ENCODE measurements around the gene GARS1. TPM values are rescaled to one million over a fixed set of nuclear protein-coding genes. Genes with fewer than 3 reads are reported as not detected.

GARS1 gene
- total RNA-seq, 2 experiments from 2014 or later: 338 to 354 TPM

DNA sequence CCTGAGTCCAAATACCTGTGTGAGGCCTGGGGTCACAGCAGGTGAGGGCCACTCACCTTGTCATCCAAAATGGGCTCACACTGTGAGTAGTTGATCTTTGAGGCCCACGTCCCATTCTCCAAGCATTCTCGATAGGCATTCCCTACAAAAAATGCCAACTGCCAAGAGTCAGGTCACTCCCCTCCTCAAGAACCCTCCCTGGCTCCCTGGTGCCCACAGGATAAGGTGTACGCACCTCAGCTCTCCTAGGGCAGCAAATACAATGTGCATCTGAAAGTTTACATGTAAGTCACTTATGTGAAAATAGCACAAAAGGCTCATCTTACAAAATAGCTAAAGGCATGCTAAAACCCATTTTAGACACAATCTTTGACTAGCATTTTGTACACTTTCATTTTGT lies 72.5 kb downstream of the GARS1 start:
- POLR2A ChIA-PET: no interaction called here
- Mint-ChIP-seq H3K9me3 (no peaks in the 10 kb centered on the region), H3K27ac (no peak overlapping the region), H3K4me1 (ENCODE audit: low read depth) (no peaks in the 10 kb centered on the region), H3K4me3 (no peak overlapping the region), H3K27me3 (no peaks in the 10 kb centered on the region), H3K36me3 (ENCODE audit: low read depth) (no peaks in the 10 kb centered on the region)
- ATAC-seq (no peak), DNase-seq (no peak)
- intact Hi-C loops (cut with micrococcal nuclease): no loop called here
- TF ChIP-seq, protein P1, sequence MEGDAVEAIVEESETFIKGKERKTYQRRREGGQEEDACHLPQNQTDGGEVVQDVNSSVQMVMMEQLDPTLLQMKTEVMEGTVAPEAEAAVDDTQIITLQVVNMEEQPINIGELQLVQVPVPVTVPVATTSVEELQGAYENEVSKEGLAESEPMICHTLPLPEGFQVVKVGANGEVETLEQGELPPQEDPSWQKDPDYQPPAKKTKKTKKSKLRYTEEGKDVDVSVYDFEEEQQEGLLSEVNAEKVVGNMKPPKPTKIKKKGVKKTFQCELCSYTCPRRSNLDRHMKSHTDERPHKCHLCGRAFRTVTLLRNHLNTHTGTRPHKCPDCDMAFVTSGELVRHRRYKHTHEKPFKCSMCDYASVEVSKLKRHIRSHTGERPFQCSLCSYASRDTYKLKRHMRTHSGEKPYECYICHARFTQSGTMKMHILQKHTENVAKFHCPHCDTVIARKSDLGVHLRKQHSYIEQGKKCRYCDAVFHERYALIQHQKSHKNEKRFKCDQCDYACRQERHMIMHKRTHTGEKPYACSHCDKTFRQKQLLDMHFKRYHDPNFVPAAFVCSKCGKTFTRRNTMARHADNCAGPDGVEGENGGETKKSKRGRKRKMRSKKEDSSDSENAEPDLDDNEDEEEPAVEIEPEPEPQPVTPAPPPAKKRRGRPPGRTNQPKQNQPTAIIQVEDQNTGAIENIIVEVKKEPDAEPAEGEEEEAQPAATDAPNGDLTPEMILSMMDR (IDR thresholded peaks at IDR 0.05): no peak
- CTCF ChIA-PET: interaction anchor here (2.1 kb wide), 1 partner anchor 73 kb away, joined by 5 read pairs; no protein-coding TSS in a partner anchor

DNA sequence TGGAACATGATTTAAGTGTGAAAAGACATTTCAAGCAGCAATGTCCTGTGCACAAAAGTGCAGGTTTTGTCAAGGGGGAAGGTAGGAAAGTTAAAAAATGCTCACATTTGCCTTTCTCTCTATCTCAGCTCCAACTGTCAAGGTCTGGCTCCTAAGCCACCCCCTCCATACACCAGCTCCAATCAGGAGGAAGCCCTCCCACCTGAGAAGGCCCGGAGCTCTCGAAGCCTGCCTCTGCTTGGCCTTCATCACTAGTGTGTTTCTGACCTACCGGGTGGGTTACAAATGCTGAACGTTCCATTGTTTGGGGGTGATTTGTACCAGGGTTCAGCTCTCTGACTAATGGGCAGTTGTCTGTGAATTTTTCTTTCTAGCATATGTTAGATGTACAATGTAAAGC lies 73.4 kb downstream of the GARS1 start:
- intact Hi-C loops (cut with micrococcal nuclease): no loop called here
- ATAC-seq (no peak), DNase-seq (no peak)
- ChIA-PET CTCF (interaction anchor here (0.8 to 1.0 kb wide), 2 partner anchors 12 to 72 kb away, joined by 4 to 6 read pairs; no protein-coding TSS in a partner anchor), POLR2A (no interaction called here)
- H3K27me3 Mint-ChIP-seq: no peaks in the 10 kb centered on the region
- H3K4me1 Mint-ChIP-seq (ENCODE audit: low read depth): no peaks in the 10 kb centered on the region
- H3K9me3 Mint-ChIP-seq: no peaks in the 10 kb centered on the region
- no peak overlapping the region for H3K4me3 Mint-ChIP-seq
- H3K27ac Mint-ChIP-seq: no peak overlapping the region
- H3K36me3 Mint-ChIP-seq (ENCODE audit: low read depth): no peaks in the 10 kb centered on the region
- TF ChIP-seq, protein P1 (IDR thresholded peaks at IDR 0.05): no peak

DNA sequence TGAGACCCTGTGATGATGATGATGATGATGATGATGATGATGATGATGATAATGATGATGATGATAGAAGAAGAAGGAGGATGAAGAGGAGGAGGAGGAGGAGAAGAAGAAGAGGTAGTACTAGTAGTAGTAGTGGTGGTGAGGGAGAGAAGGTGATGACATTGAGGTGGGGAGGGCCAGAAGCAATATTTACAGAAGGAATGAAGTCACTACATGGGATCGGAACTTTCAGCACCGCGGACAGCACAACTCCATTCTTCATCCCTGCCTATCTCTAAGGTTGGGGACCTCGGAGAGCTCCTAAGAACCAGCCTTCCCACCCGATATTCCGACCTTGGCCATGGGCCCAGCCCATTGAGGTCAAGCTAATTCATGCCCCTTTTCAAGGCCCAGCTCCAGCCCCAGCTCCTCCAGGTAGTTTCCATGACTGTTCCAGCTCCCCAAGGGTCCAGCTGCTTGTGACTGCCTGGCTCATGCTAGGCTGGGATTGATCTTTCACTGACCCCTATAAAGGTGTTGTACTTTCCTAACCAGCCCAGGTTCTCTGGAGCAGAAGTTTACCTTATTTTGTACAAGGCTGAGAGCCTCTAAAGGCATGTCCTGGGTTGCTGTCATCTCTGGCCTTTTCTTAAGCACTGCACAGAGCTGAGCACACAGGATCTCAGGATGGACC lies 77.3 kb downstream of the GARS1 start:
- ChIA-PET CTCF (interaction anchor here (1.2 kb wide), 1 partner anchor 66 kb away, joined by 6 read pairs; no protein-coding TSS in a partner anchor), POLR2A (interaction anchor here (0.9 kb wide), 1 partner anchor 8 kb away, joined by 4 read pairs; no protein-coding TSS in a partner anchor)
- H3K27ac Mint-ChIP-seq: no peak overlapping the region
- no peaks in the 10 kb centered on the region for H3K4me1 Mint-ChIP-seq (ENCODE audit: low read depth)
- H3K9me3 Mint-ChIP-seq: no peaks in the 10 kb centered on the region
- intact Hi-C loops (cut with micrococcal nuclease): no loop called here
- DNase-seq (peak; percentile 47), ATAC-seq (no peak)
- TF ChIP-seq, protein P1 (IDR thresholded peaks at IDR 0.05): no peak
- H3K4me3 Mint-ChIP-seq: no peak overlapping the region
- H3K36me3 Mint-ChIP-seq (ENCODE audit: low read depth): no peaks in the 10 kb centered on the region
- peaks cover 9% of the 10 kb centered on the region for H3K27me3 Mint-ChIP-seq

DNA sequence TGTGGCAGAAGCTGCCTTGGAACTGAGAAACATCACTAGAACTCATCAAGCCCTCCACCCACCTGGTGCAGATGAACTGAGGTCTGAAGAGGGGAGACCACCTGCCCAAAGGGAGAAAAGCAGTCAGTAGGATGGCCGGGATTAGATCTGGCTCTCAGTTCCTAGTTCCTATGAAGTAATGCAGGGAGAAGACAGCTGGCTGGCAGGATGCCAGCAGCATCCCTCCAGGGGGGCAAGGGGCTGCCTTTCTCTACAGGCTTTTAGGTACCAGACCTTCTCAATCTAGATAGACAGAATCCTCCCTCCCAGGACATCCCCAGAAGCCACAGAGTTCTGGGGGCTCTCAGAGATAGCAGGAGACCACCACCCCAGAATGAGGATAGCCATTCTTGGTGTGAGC lies 79.7 kb downstream of the GARS1 start:
- intact Hi-C loops (cut with micrococcal nuclease): no loop called here
- Mint-ChIP-seq H3K4me1 (ENCODE audit: low read depth) (no peaks in the 10 kb centered on the region), H3K9me3 (no peaks in the 10 kb centered on the region), H3K36me3 (ENCODE audit: low read depth) (no peaks in the 10 kb centered on the region), H3K4me3 (no peak overlapping the region), H3K27ac (no peak overlapping the region), H3K27me3 (peaks cover 22% of the 10 kb centered on the region)
- no peak for ATAC-seq
- ChIA-PET POLR2A (no interaction called here), CTCF (no interaction called here)
- no peak for DNase-seq
- TF ChIP-seq, protein P1 (IDR thresholded peaks at IDR 0.05): no peak

DNA sequence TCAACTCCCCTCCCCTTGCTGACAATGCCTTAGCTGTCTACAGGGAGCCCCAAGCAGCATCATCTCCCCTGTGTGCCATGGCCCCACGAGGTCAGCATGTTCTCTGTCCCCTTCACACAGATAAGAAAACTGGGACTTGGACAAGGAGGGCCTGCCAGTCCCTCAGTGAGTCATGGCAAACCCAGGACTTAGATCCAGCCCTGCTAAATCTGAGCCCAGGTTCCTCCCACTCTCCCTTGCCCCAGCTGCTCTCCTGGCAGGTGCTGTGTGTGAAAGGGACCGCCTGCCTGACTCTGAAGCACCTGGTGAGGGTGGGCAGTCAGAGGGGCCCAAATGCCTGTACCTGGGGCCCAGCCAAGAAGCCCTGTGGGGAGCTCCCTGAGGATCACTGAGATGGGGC lies 80.2 kb downstream of the GARS1 start:
- no peaks in the 10 kb centered on the region for H3K9me3 Mint-ChIP-seq
- H3K4me3 Mint-ChIP-seq: no peak overlapping the region
- DNase-seq: no peak
- ChIA-PET CTCF (no interaction called here), POLR2A (no interaction called here)
- no peaks in the 10 kb centered on the region for H3K4me1 Mint-ChIP-seq (ENCODE audit: low read depth)
- no peak overlapping the region for H3K27ac Mint-ChIP-seq
- H3K27me3 Mint-ChIP-seq: peaks cover 22% of the 10 kb centered on the region
- H3K36me3 Mint-ChIP-seq (ENCODE audit: low read depth): no peaks in the 10 kb centered on the region
- intact Hi-C loops (cut with micrococcal nuclease): no loop called here
- no peak for ATAC-seq
- TF ChIP-seq, protein P1 (IDR thresholded peaks at IDR 0.05): no peak
